22Rv1 (cell line): ENCODE measurements around the gene HOXA4.

Experiments
- ZFX ChIP-seq: fragments of 450-650 bp; IDR thresholded peaks from 2 replicates; pipeline ENCODE4 v1.6.1; 2017; ENCODE audit warnings: antibody characterized with exemption, borderline replicate concordance
- TF ChIP-seq, protein P1 (sequence below): fragments of 450-650 bp; IDR thresholded peaks from 2 replicates; pipeline ENCODE4 v1.5.1; 2017; ENCODE audit warnings: mild to moderate bottlenecking

DNA sequence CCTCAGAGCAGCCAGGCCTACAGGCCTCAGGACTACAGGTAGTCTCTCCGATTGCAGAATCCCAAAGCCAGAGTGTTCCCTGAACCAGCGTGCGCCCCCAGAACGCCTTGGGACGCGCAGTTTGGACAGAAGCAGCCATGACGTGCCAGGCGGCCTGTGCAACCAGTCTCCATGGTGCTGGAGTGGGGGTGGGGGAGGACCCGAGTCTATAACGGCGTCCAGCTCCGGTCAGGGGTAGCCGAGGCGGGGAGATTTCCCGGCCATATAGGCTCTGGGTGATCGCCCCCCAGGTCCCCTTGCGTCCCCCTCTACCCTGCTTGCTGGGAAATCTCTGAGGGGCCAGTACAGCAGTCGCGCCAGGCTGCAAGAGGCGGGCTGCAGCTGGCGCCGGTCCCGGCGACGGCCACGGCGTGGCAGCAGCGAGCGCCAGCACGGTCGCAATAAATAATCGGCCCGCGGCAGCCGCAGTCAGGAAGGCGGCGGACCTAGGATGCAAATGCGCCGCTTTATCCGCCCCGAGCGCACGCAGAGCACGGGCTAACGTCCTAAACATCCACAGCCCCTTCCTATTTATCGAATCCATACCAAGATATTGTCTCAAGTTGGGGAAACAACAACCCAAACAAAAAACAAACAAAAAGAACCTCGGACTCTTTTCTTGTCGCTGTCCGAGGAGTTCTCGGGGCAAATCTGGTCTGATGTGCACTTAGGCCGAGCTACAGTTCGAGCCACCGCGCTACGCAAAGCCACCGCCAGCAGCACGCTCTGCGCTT, 20.2 kb upstream of the HOXA4 start:
- TF ChIP-seq, protein P1, sequence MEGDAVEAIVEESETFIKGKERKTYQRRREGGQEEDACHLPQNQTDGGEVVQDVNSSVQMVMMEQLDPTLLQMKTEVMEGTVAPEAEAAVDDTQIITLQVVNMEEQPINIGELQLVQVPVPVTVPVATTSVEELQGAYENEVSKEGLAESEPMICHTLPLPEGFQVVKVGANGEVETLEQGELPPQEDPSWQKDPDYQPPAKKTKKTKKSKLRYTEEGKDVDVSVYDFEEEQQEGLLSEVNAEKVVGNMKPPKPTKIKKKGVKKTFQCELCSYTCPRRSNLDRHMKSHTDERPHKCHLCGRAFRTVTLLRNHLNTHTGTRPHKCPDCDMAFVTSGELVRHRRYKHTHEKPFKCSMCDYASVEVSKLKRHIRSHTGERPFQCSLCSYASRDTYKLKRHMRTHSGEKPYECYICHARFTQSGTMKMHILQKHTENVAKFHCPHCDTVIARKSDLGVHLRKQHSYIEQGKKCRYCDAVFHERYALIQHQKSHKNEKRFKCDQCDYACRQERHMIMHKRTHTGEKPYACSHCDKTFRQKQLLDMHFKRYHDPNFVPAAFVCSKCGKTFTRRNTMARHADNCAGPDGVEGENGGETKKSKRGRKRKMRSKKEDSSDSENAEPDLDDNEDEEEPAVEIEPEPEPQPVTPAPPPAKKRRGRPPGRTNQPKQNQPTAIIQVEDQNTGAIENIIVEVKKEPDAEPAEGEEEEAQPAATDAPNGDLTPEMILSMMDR = peak; percentile 100
- TF ChIP-seq ZFX = no peak
